NCI-H526 treated with DMSO at 0.1 percent for 48 hours (cell line): ENCODE results near the gene RGS19.

Source experiments
- DNase-seq: peaks from one replicate; lab custom pipeline; 2025; lab: John Stamatoyannopoulos, UW

RGS19 gene

GRCh38 chr20:64048402-64049044, 30.8 kb downstream of the RGS19 start:
- no peak for DNase-seq

DNA sequence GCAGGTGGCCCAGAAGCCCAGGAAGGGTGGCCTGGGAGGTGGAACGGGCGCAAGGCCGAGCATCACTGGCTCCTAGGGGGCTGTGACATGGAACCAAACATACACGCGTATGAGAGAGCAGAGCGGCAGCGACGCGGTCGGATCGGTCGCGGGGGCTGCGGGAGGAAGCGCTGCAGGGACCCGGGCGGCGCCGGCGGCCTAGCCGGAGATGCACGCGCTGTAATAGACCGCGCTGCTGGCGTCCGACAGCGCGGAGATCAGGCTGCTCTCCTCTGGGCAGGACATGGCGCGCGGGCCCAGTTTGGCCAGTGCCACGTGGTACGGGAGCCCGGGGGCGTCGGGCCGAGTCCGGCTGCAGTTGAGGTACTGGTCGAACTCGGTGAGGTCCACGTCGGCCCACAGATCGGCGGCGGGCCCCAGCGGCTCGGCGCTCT, 31.3 kb downstream of the RGS19 start:
- DNase-seq = no peak

- DNase-seq = no peak
Measured at GRCh38 chr20:64047046-64047389, 32.3 kb downstream of the RGS19 start.

GRCh38 chr20:64045346-64046011, 33.8 kb downstream of the RGS19 start:
- DNase-seq = no peak

GRCh38 chr20:64044484-64045247, 34.7 kb downstream of the RGS19 start:
- DNase-seq = no peak

DNA sequence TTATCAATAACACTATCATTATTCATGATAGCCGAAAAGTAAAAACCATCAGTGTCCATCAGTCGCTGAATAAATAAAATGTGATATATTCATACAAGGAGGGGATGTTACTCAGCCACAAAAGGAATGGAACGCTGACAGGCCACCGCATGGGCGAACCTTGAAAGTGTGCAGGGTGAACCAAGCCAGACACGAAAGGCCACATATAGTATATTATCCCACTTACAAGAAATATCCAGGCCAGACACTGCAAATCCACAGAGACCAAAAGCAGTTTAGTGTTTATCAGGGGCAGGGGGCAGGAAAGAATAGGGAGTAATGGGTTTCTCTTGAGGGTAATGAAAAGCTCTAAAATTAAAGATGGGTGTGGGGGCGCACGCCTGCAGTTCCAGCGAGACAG, 35.5 kb downstream of the RGS19 start:
- DNase-seq = no peak

DNA sequence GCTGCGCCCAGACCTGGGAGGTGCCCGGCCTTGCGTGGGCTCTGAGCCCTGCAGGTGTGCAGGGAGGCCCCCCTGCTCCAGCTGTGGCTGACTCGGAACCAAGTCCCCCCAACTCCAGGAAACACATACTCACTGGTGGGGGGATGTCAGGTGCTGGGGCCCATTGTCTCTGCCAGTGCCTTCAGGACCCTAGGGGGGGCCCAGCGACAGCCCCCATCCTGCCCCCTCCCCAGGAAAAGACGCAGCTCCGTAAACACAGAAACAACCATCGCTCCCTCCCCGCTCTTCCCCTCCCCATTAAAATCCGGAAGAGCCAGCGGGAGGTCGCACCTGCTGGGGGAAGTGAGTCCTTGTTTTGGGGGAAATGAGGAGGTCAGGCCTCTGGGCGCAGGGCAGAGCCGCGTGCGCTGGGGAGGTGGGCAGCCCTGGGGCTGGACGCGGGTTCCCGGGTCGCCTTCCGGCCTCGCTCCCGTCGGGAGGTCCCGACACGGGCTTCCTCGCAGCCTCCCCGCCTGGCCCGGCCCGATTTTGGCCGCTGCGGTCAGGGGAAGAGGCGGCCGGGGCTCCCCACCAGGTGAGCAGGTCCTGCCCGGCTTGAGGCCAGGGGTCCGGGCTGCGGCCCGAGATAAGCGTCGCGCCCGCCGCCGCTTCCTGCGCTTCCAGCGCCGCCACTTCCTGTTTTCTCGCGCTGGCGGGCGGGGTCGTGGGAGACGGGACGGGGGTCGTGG, 37.1 kb downstream of the RGS19 start:
- DNase-seq = no peak

DNA sequence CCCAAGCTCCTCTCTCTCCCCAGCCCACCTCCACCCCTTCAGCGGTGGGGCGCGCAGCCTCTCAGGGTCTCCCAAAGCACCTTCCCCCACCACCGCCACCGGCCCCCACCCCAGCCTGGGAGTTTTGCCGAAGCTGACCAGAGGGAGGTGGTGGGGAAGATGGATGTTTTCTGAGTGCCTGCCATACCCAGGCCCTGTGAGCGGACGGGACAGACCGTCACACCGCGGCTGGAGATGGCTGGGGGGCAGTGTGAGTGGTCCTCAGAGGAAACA, 37.6 kb downstream of the RGS19 start:
- no peak for DNase-seq

DNA sequence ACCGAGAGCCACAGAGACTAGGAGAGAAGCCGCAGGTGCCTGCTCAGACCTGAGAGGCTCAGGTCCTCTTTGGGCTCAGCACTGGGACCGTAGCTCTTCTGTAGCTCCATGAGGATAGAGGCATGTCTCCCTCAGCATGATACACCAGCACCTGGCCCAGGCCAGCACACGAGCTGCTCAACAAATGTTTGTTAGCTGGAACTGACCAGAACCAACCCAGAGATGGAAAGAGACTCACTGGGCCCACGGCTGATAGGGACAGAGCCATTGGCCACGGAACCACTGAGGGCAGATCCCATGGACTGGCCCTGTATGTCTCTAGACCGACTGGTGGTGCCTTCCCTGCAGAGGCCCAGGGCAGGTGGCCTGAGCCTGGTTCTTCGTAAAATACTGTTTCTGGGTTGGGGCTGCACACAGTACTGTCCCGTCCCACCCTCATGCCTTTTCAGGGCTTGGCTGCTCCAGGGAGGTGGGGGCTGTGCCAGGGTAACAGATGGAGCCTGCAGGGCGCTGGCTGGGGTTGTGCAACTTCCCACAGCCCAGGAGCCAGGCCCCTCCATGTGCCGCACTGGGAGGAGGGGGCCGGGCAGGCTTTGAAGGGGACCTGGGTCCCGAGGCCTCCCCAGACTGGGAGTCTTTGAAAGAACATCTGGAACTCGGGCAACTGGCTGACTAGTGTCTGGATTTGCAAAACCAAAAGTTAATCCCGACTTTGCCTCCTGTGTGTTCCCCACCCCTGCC, 38.1 kb downstream of the RGS19 start:
- DNase-seq = no peak

GRCh38 chr20:64040231-64041039, 38.9 kb downstream of the RGS19 start:
- DNase-seq = no peak

DNA sequence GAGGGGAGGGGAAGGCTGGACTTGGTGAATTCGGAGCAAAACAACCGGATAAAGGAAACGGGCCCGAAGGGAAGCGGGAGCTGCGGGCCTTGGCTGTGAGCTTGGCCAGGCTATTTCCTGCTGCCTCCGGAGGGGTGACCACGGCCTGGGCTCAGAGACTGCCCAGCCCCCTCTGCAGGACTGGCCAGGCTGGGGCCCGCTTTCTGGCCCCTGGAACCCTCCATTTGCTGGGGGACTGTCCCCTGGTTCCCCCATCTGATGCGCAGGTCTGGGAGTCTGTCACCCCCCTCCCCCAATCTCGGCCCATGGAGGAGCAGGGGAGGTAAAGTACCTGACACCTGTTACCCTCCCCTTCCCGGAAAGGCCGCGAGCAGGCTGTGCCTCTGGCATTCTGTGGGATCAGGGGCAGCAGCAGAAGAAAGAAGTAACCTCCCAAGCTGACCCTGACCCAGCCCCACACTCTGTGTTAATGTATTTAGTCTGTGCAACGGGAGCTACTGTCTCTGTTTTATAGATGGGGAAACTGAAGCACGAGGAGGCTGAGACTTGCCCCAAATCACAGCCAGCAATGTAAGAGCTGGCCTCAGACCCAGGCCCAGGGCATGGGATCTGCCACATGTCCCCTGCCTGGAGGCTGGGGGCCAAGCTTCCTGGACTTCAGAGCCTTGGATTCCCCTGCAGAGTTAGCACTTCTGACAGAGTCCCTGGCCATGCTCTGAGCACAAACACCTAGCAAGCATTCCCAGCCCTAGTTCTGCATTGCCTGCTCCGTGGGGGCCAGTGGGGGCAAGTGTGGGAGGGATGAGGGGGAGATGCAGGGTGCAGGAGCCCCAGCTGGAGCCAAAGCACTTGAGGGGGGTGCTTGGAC, 39.8 kb downstream of the RGS19 start:
- DNase-seq = no peak

- peak; percentile 52 for DNase-seq
Measured at GRCh38 chr20:64038565-64039292, 40.6 kb downstream of the RGS19 start.

DNA sequence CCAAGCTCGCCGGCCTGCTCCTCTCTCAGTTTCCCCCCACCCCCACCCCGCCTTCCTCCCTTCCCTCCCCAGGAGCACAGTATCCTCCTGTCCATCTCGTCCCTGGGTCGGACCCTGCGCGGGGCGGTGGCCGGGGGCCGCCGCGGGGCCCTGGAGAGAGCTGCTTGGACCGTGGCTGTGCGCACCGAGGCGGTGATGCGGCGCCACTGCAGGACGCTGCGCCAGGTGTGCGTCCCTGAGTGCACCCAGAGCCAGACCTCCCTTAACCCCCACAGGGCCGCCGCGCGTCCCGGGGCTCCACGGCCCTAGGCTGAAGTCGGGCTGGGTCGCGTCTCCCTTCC, 41.1 kb downstream of the RGS19 start:
- no peak for DNase-seq

DNA sequence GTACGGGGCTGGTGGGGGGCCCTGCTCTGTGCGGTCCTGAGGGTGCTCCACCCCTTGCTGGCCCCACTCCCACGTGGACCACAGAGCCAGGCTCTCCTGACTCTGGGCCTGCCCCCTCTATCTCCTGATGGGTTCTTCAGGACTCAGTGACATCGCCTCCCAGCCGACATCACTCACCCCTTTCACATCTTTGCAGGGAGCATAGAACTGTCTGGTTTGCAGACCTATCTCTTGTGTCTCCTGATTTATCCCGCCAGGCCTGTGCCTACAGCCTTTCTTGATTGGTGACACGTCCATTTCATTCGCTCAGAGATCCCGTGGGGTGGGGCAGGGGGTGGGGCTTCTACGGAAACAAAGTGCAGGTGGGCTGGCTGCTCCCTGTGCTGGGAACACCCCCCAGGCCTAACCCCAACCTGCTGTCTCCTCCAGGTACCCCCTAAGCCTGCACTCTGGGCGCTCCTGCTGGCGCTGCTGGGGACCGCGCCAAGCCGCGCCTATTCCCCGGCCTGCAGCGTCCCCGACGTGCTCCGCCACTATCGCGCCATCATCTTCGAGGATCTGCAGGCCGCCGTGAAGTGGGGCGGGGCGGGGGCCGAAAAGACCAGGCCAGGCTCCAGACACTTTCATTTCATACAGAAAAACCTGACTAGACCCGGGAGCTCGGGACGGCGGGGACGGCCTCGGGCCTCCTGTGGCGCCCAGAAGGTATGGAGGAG, 41.7 kb downstream of the RGS19 start:
- no peak for DNase-seq

DNA sequence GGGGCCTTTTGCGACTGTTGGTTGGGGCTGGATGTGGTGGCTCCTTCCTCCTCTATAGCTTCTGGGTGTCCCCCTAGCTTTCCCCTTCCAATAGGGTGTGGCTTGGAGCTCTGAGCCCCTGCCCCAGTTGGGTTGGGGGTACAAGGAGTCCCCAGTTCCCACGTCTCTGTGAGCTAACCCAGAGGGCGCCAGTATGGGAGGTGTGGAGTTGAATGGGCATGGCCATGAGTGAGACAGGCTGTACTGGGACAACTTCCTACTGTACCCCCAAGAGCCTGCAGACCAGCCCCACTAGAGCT, 42.2 kb downstream of the RGS19 start:
- no peak for DNase-seq

DNA sequence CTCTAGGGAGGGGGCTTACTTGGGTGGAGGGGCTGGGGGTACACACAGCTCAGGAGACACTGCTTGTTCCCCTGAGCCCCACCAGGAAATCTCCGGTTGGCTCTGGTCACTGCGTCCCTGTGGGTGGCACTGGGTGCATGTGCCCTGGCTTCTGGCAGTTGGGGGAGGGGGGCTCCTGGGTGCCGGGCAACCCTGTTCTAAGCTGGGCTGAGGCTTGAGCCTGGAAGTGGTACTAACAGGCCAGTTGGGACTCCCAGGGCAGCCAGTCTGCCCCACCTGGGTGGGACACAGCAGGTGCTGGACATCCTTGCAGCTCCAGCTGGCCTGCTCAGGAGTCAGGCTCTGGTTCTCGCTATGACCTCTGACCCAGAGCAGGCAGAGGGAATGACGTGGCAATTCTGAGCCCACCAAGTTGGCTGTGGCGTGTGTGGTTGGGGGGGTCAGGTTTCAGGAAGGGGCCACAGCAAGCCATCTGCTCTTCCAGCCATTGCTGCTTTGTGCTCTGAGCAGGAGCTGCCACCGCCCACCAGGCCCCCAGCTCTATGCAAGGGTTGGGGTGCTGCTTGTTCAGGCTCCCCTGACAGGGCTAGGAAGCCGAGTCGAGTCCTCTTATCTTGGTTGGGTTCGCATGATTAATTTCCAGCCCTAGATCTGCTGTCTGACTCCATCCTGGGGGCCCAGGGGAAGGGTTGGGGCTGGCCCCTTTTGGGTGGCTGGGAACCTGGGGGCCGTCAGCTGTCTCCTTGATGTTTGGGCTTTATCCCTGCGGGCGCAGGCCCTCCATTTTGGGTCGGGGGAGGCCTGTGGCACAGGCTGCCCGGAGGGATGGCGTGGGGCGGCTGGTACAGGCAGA, 42.7 kb downstream of the RGS19 start:
- no peak for DNase-seq

GRCh38 chr20:64035933-64036345, 43.4 kb downstream of the RGS19 start, which contains the start of gene C20orf204:
C20orf204 (plus strand) TSS chr20:64036182; CDS start chr20:64036324, 142 bp downstream.
- no peak for DNase-seq
